Fibroblast of skin of scalp (primary cell): ENCODE data around the gene UGT1A9.

Experiments used
- DNase-seq: peaks from one replicate; pipeline ENCODE4 v3.0.0-alpha.2; 2013

The UGT1A9 gene

DNA sequence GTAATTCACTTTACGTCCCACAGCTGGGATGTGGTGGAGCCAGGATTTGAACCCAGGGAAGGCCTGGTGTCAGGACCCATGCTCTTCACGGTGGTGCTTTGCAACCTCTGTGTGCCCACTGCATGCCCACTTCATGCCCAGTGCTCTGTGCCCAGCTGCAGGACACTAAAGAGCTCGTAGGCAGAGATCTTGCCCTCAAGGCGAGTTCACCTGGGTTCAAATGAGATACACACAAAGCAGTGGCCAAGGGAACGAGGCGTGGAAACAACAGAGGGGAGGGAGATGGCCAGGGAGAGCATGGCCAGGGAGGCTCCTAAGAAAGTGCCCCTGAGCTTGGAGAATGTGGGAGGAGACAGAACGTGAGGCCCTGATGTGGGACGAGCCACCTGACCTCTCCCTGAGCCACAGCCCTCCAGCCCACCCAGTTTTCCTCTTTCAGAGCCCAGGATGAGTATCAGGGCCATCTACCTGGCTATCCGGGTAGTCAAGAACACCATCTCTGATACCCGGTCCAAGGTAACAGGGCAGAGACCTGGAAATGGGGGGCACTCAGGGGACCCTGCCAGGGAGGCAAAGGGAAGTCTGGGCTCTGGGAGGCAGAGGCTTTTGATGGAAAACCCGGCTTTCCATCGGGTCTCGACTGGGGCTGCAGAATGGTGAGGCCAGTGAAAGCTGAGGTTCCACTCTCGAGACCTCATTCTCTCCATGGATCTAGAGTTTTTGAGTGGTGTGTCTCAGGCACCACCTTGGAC, 126.8 kb downstream of the UGT1A9 start:
- no peak for DNase-seq

GRCh38 chr2:233799087-233799665, 127.5 kb downstream of the UGT1A9 start:
- DNase-seq = no peak

DNA sequence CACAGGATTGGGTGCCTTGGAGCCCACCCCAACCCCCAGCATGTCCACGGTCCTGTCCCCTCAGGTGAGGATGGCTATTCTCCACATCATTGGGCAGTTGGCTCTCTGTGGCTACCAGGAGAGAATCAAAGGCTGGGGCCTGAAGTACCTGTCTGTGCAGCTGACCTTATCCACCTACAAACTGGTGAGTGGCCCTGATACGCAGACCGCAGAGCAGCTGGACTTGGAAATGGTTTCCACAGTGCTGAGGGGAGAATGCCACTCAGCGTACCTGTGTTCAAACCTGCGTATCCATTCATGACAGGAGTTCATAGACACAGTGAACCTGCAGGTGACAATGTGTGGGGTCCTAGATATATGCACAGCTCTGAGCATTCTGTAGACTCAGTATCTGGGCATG, 128.0 kb downstream of the UGT1A9 start:
- DNase-seq = no peak

DNA sequence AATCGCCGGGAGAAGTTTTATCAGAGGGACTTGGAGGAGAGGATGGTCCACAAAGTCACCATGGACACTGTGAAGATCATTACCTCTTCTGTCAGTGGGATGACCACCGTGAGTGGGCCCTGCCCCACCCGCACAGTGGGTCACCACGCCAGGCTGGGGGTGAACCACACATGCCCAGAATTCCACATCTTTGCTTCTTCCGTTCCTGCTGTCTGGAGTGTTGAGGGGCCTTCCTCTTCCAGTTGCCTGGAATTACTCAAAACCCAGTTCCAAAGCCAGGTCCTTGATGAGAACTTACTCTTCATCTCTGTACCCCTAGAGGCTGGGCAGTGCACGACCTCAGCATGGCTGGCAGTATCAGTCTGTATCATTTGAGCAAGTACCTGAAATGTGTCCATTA, 128.5 kb downstream of the UGT1A9 start:
- no peak for DNase-seq

- DNase-seq = no peak
Observed at GRCh38 chr2:233801357-233802131, 129.8 kb downstream of the UGT1A9 start.

- DNase-seq = no peak
Observed at GRCh38 chr2:233802132-233802815, 130.6 kb downstream of the UGT1A9 start.

DNA sequence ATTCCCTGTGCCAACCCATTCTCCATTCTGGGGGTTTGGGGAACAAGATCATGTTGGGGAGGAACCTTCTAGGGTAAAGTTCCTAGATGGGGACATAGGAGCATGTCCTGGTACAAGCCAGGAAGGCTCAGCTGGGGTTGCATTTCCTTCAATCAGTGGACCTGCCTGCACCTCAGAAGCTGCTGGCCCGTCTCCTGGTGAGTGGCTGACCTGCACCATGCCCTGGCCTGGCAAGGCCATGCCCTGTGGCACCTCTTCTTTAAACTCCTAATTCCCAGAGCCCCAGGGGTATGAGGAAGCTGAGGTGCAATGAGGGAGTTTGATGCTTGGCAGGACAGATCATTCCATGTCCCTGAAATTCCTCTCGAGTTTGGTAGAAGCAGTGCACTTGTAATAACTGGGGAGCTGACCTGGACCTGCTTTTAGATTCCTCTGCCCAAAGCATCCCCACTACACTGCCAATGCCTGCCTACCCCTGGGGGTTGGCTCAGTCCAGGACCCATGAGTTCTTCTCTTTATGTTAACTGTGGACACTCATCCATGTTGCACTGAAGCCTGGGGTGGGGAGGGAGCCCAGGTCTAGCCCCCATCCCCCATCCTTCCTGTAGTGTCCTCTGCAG, 131.7 kb downstream of the UGT1A9 start:
- no peak for DNase-seq

- no peak for DNase-seq
Observed at GRCh38 chr2:233803994-233804393, 132.3 kb downstream of the UGT1A9 start.

DNA sequence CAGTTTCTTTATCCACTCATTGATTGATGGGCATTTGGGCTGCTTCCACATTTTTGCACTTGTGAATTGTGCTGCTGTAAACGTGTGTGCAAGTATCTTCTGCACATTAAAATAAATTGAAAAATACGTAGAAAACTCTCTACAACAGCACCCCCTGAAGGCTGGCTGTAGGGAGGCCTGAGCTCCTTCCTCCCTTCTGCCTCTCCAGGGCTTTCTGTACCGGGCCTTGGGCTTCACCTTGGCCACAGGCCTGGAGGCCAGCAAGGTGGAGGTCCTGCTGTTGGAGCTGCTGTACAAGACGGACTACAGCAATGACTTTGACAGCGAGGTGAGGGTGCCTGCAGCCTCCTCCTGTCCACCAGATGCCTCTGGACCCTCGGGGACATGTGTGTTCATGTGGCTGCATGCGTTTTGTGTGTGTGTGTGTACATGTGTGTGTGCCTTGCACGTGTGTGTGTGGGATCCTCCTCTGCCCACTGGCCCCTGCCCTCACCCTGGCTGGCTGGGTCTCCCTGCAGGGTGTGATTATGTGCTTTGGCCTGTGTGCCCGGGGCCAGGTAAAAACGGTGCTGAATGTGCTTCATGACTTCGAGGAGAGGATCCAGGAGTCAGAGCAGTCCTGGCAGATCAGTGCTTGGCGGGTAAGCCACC, 135.6 kb downstream of the UGT1A9 start:
- no peak for DNase-seq

- DNase-seq = no peak
Observed at GRCh38 chr2:233807966-233808935, 136.6 kb downstream of the UGT1A9 start.

- no peak for DNase-seq
Observed at GRCh38 chr2:233810385-233810784, 138.7 kb downstream of the UGT1A9 start.

- no peak for DNase-seq
Observed at GRCh38 chr2:233811087-233811486, 139.4 kb downstream of the UGT1A9 start.

- no peak for DNase-seq
Observed at GRCh38 chr2:233811732-233812131, 140.0 kb downstream of the UGT1A9 start.

DNA sequence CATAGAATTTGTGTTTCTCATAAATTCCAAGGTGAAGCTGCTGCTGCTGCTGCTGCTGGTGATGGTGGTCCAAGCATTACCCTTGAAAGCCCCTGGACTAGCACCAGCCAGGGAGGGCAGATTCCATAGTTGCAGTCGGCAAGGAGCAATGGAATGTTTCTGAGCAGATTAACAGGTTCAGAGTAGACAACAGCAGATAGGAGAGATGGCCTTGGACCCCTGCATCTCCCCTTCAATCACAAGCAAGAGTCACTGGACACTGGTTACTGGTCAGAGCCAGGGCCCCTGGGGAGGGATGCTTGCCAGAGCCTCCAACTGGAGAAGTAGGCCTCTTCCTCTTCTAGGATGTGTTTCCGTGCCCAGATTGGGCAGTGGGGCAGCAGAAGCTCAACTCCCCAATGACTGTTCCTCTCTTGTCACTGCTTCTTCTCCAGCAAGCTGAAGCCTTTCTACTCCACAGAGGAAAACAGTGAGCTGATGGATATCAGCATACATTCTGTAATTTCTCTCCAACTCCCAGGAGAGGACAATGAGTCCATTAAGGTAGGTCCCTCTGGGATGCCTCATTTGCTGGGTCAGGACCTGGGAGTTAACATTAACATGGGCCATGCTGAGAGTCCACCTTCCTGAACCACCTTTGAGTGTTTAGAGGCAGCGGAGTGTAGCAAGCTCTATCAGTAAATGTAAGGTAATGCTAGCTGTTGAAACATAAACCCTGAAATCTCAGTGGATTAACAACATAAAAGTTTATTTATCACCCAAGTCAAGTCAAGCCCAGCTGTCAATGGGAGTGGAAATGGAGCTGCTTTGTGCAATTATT, 141.7 kb downstream of the UGT1A9 start:
- no peak for DNase-seq

DNA sequence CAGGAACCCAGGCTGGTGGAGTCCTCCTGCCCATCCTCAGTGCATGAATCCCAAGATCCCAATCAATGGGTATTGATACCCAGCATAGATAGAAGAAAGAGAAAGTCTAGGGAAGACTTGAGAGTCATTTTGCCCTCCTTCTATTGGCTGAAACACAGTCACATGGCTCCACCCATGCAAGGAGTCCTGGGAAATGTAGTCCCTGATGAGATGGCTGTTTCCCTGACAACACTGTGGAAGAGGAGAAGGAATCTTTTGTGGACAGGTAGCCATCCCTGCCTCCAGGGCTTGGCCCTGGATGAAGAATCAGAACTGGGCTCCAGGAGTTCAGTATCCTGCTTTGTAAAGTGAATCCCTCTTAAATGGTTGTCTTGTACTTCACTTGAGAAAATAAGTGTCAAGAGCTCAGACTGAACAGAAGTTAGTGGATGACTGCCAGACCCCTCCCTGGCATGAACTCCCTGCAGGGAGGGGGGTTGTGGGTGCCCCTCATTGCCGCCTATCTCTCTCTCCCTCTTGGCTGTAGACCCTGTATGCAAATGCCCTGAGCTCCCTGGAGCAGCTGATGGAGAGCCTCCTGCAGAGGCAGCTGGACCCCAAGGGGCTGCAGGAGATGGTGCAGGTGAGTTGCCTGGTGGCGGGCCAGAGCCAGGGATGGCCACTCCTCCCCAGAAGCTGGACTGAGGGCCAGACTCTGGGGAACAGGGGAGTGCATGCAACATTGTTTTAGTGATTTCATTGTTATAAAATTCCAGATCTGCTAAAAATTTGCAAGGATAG, 142.5 kb downstream of the UGT1A9 start:
- no peak for DNase-seq

DNA sequence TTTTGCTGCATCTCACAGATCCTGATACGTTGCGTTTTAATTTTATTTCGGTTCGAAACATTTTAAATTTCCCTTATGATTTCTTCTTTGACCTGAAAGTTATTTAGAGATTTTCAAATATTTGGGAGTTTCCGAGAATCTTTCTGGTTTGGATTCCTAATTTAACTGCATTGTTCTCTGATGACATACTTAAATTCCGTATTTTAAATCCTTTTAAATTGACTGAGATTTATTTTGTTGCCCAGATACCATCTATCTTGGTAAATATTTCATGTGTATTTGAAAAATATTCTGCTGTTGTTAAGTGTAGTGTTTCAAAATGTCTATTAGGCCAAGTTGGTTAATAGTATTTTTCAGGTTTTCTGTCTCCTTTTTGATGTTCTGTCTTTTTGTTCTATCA, 144.2 kb downstream of the UGT1A9 start:
- DNase-seq = no peak

- DNase-seq = no peak
Observed at GRCh38 chr2:233816334-233816733, 144.6 kb downstream of the UGT1A9 start.

DNA sequence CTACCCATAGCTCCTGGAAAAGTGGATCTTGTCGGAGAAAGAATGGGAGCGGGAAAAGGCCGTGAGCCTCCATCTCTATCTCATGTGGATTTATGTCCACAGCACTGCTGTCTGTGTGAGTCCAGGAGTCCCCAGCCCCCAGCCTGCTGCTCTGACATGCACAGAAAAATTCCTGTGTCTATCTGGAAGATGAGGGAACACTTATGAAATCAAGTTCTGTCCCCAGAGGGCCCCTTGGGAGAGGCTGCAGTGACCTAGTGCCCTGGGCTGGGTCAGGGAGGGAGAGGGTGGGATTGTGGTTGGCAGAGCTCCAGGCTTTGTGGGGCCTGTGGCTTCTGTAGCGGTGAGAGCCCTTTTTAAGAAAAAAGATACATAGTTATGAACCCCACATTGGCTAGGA, 145.1 kb downstream of the UGT1A9 start:
- DNase-seq = no peak

DNA sequence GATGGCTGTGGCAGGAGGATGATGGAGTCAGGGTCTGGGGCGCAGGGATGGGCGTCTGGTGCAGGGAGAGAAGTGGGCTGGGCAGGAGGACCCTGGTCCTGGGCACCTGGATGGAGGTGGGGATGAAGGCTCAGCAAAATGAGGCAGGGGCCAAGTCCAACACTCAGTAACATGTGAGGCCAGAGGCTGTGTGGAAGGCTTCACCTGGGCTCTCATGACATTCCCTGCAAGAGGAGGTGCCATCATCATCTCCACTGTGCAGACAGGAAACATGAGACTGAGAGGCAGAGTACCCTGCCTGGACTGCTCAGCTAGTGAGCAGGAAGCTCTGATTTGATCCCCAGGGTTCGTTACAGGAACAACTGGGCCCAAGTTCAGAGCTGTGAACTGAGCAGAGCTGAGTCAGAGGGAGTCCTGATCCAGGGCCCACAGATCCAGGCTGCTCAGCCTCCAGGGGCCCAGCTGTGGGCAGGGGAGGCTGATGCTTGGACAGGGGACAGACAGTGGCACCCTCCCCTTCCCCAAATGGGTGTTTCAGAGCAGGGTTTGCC, 145.7 kb downstream of the UGT1A9 start:
- DNase-seq = no peak
